HEK293 (cell line): ENCODE measurements around the gene RASA2.

Experiments used
- CTCF ChIP-seq: fragments of 450-650 bp; formaldehyde crosslinking; IDR thresholded peaks from 2 replicates; pipeline ENCODE4 v1.5.1; 2016; ENCODE audit warnings: missing biosample characterization, missing genetic modification characterization
- KLF10 ChIP-seq: fragments of 450-650 bp; IDR thresholded peaks from 2 replicates; pipeline ENCODE4 v1.5.1; 2018; ENCODE audit warnings: missing biosample characterization, mild to moderate bottlenecking, missing genetic modification characterization
- PRDM1 ChIP-seq: fragments of 450-650 bp; formaldehyde crosslinking; IDR thresholded peaks from 2 replicates; pipeline ENCODE4; 2016; ENCODE audit warnings: missing biosample characterization, missing genetic modification characterization
- TCF7L2 ChIP-seq: IDR thresholded peaks from 2 replicates; pipeline ENCODE4 v1.6.1; 2011; ENCODE audit warnings: low read depth, mild to moderate bottlenecking, inconsistent platforms, low read length, moderate library complexity, borderline replicate concordance
- TRIM28 ChIP-seq: IDR thresholded peaks from 2 replicates; pipeline ENCODE4 v1.6.1; 2011; ENCODE audit warnings: low read length, control low read depth, borderline replicate concordance
- ZBTB44 ChIP-seq: fragments of 450-650 bp; IDR thresholded peaks from 2 replicates; pipeline ENCODE4 v1.5.1; 2018; ENCODE audit warnings: missing biosample characterization, mild to moderate bottlenecking, missing genetic modification characterization
- ZFP3 ChIP-seq: fragments of 450-650 bp; formaldehyde crosslinking; IDR thresholded peaks from 2 replicates; pipeline ENCODE4 v1.5.1; 2016; ENCODE audit warnings: low read depth, missing biosample characterization, missing genetic modification characterization
- ZNF146 ChIP-seq: fragments of 450-650 bp; formaldehyde crosslinking; IDR thresholded peaks from 2 replicates; pipeline ENCODE4 v1.5.1; 2016; ENCODE audit warnings: missing biosample characterization, missing genetic modification characterization
- ZNF23 ChIP-seq: fragments of 450-650 bp; formaldehyde crosslinking; IDR thresholded peaks from 2 replicates; pipeline ENCODE4 v1.5.1; 2016; ENCODE audit warnings: missing biosample characterization, missing genetic modification characterization, borderline replicate concordance
- ZNF660 ChIP-seq: fragments of 450-650 bp; IDR thresholded peaks from 2 replicates; pipeline ENCODE4 v1.5.1; 2018; ENCODE audit warnings: missing biosample characterization, mild to moderate bottlenecking, missing genetic modification characterization

GRCh38 chr3:141528800-141529199, 42.0 kb downstream of the RASA2 start:
- no peak for TF ChIP-seq TCF7L2
- no peak for TF ChIP-seq ZBTB44 (tag by site-specific recombination)
- no peak for TF ChIP-seq CTCF (tag by site-specific recombination)
- no peak for TF ChIP-seq TRIM28
- no peak for TF ChIP-seq ZNF660 (tag by site-specific recombination)
- no peak for TF ChIP-seq PRDM1 (tag by site-specific recombination)
- no peak for TF ChIP-seq ZNF23 (tag by site-specific recombination)
- no peak for TF ChIP-seq ZNF146
- no peak for TF ChIP-seq ZFP3 (tag by site-specific recombination)
- no peak for TF ChIP-seq KLF10 (tag by site-specific recombination)
